ENCODE results near the gene PKD1.

PKD1 gene

GRCh38 chr16:2155977-2156848 lies 20.5 kb upstream of the PKD1 start:
- peaks cover 51% of the 10 kb centered on the region for H3K36me3 ChIP-seq
- no peak for DNase-seq
- TF ChIP-seq CTCF (IDR thresholded peaks at IDR 0.05; ENCODE audit: low read depth, low read length) = no peak

GRCh38 chr16:2155091-2155950 lies 19.6 kb upstream of the PKD1 start, which contains the start of gene TRAF7:
TRAF7 (plus strand) TSS chr16:2155782; CDS start chr16:2163921, 8,139 bp downstream.
- TF ChIP-seq CTCF (IDR thresholded peaks at IDR 0.05; ENCODE audit: low read depth, low read length) = no peak
- peak; percentile 99 for DNase-seq
- Histone ChIP-seq H3K9me3 (ENCODE audit: severe bottlenecking) (no peaks in the 10 kb centered on the region), H3K27me3 (ENCODE audit: insufficient read depth, low read depth, severe bottlenecking) (no peaks in the 10 kb centered on the region), H3K27ac (peak within 1 kb of the TSS; percentile 97), H3K4me3 (ENCODE audit: low read depth, low read length) (peak within 1 kb of the TSS; percentile 76), H3K36me3 (peaks cover 54% of the 10 kb centered on the region)

More at GRCh38 chr16:2155977-2156848, 20.5 kb upstream of the PKD1 start:
- Histone ChIP-seq H3K27me3 (ENCODE audit: insufficient read depth, low read depth, severe bottlenecking) (no peaks in the 10 kb centered on the region), H3K9me3 (ENCODE audit: severe bottlenecking) (no peaks in the 10 kb centered on the region), H3K27ac (peak overlapping the region; percentile 59), H3K4me3 (ENCODE audit: low read depth, low read length) (peak overlapping the region; percentile 76)

GRCh38 chr16:2154533-2155090 lies 18.9 kb upstream of the PKD1 start:
- no peak for TF ChIP-seq CTCF (IDR thresholded peaks at IDR 0.05; ENCODE audit: low read depth, low read length)
- peak overlapping the region; percentile 69 for H3K4me3 ChIP-seq (ENCODE audit: low read depth, low read length)
- DNase-seq = peak; percentile 15
- peaks cover 61% of the 10 kb centered on the region for H3K36me3 ChIP-seq
- H3K27ac ChIP-seq = peak overlapping the region; percentile 97
- H3K27me3 ChIP-seq (ENCODE audit: insufficient read depth, low read depth, severe bottlenecking) = no peaks in the 10 kb centered on the region
- no peaks in the 10 kb centered on the region for H3K9me3 ChIP-seq (ENCODE audit: severe bottlenecking)

- TF ChIP-seq CTCF (IDR thresholded peaks at IDR 0.05; ENCODE audit: low read depth, low read length) = no peak
- Histone ChIP-seq H3K9me3 (ENCODE audit: severe bottlenecking) (no peaks in the 10 kb centered on the region), H3K27ac (peak overlapping the region; percentile 97), H3K4me3 (ENCODE audit: low read depth, low read length) (peak overlapping the region; percentile 69), H3K36me3 (peaks cover 52% of the 10 kb centered on the region), H3K27me3 (ENCODE audit: insufficient read depth, low read depth, severe bottlenecking) (no peaks in the 10 kb centered on the region)
- peak; percentile 67 for DNase-seq
Measured at GRCh38 chr16:2152695-2153506, 17.2 kb upstream of the PKD1 start.
